Sigmoid colon (tissue), 7 donors: Measurements from ENCODE around the gene ADGRL2. TPM values are rescaled to one million over a fixed set of nuclear protein-coding genes. Genes with fewer than 3 reads are reported as not detected.
"Not testable (repeated sequence)": the region's sequence is repeated elsewhere in the genome, so short reads cannot be mapped to it uniquely, and the experiment has no call there.

Source experiments
- DNase-seq: peaks from one replicate; pipeline ENCODE4 v3.0.0-alpha.2; 2019
- H3K27ac ChIP-seq, 4 donors: fragments of 200-600 bp; sonication (generic); one replicate each; pipeline ENCODE4 v1.5.1; 2016 to 2019; ENCODE audit warnings: mild to moderate bottlenecking in 1 of 4
- H3K27me3 ChIP-seq, 3 donors: fragments of 200-600 bp; sonication (generic); one replicate each; pipeline ENCODE4 v1.5.1; 2019; ENCODE audit warnings: mild to moderate bottlenecking in 1 of 3
- H3K36me3 ChIP-seq, 4 donors: fragments of 200-600 bp; sonication (generic); one replicate each; pipeline ENCODE4 v1.5.1; 2016 to 2019
- H3K4me1 ChIP-seq, 4 donors: fragments of 200-600 bp; sonication (generic); one replicate each; pipeline ENCODE4 v1.5.1; 2017 to 2019
- H3K4me3 ChIP-seq, 4 donors: fragments of 200-600 bp; sonication (generic); one replicate each; pipeline ENCODE4 v1.5.1; 2017 to 2019; ENCODE audit warnings: mild to moderate bottlenecking in 2 of 4, moderate library complexity in 1 of 4
- H3K9me3 ChIP-seq, 4 donors: fragments of 200-600 bp in 3 of 4; sonication (generic) in 3 of 4; one replicate each; pipeline versions ENCODE4 v1.5.1 to v1.6.1; 2013 to 2019
- EP300 ChIP-seq, 4 donors: sonication (generic); formaldehyde crosslinking; IDR thresholded peaks; one replicate each; pipeline ENCODE4 v1.6.1; 2017; ENCODE audit warnings: antibody characterized with exemption in 4 of 4
- POLR2A ChIP-seq, 2 donors: fragments of 450-650 bp; IDR thresholded peaks; one replicate each; pipeline ENCODE4 v1.6.1; 2016; ENCODE audit warnings: antibody characterized with exemption in 2 of 2, mild to moderate bottlenecking in 2 of 2, moderate library complexity in 2 of 2
- POLR2AphosphoS5 ChIP-seq, 4 donors: sonication (generic); formaldehyde crosslinking; IDR thresholded peaks; one replicate each; pipeline ENCODE4 v1.6.1; 2017; ENCODE audit warnings: antibody characterized with exemption in 4 of 4
- WGBS, 2 donors: extraction: QIAGEN DNeasy Blood & Tissue Kit; methylation state at CpG; one replicate each; pipeline ENCODE4 v1.1.7; 2013; 5-methylcytosine and 5-hydroxymethylcytosine counted together
- intact Hi-C: fragments of 100-400 bp; cut with DNase I; formaldehyde crosslinking; loops from one replicate; pipeline ENCODE4 v1.15.1; 2023
- polyA plus RNA-seq, 3 donors: library from polyadenylated mRNA; stranded (reverse); fragments of 200-250 nt; gene quantifications; one replicate each; pipeline ENCODE4 v1.2.3, GENCODE V29; 2013
- total RNA-seq, 4 donors: library from RNA; depleted of rRNA; stranded (reverse); fragments of >200 nt; gene quantifications; one replicate each; pipeline ENCODE4 v1.1.0, GENCODE V29; 2016
- TF ChIP-seq, protein P1 (sequence below), 4 experiments: fragments of 450-650 bp in 3 of 4; fragments of 200-600 bp in 1 of 4; IDR thresholded peaks; one replicate each; pipeline ENCODE4 v1.5.1; 2016 to 2019; ENCODE audit warnings: antibody characterized with exemption in 4 of 4, mild to moderate bottlenecking in 3 of 4, moderate library complexity in 2 of 4
- donor health status: healthy with polysubstance abuse.
- donor health status: Bipolar disorder and iron deficiency.
- donor health status: healthy.

ADGRL2 gene
- total and polyA plus RNA-seq, 7 donors, result 2.3 to 73.4 (median 49.4) TPM

DNA sequence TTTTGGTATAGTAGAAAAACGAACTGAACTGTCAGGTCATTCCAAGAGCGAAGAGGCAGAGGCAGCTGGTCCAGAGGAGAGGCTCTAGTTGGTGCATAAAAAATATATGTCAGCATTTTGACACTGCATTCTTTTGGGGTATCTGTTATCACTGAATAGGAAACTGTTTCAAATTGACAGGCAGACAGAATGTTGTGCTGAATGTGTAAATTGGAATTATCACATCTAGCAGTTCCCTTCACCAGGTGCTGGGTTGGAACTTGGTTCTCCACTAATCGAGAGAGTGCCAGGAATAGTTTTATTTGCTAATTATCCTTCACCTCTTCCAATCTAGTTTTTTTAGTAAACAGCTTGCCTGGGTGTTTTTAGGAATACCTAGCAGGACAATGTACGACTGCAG, 52.2 kb downstream of the ADGRL2 start:
- H3K27ac ChIP-seq, result no peak overlapping the region
- 77 to 81% methylated on average over 4 of the region's 4 CpGs for WGBS, 2 donors
- DNase-seq, result no peak
- no peaks in the 10 kb centered on the region for H3K27me3 ChIP-seq
- TF ChIP-seq, protein P1, sequence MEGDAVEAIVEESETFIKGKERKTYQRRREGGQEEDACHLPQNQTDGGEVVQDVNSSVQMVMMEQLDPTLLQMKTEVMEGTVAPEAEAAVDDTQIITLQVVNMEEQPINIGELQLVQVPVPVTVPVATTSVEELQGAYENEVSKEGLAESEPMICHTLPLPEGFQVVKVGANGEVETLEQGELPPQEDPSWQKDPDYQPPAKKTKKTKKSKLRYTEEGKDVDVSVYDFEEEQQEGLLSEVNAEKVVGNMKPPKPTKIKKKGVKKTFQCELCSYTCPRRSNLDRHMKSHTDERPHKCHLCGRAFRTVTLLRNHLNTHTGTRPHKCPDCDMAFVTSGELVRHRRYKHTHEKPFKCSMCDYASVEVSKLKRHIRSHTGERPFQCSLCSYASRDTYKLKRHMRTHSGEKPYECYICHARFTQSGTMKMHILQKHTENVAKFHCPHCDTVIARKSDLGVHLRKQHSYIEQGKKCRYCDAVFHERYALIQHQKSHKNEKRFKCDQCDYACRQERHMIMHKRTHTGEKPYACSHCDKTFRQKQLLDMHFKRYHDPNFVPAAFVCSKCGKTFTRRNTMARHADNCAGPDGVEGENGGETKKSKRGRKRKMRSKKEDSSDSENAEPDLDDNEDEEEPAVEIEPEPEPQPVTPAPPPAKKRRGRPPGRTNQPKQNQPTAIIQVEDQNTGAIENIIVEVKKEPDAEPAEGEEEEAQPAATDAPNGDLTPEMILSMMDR (IDR thresholded peaks at IDR 0.05), result no peak
- TF ChIP-seq POLR2A (IDR thresholded peaks at IDR 0.05) (no peak), EP300 (IDR thresholded peaks at IDR 0.05) (no peak), POLR2AphosphoS5 (IDR thresholded peaks at IDR 0.05) (no peak)
- intact Hi-C loops, result no loop called here
- no peak overlapping the region for H3K4me3 ChIP-seq
- no peaks in the 10 kb centered on the region for H3K36me3 ChIP-seq
- H3K9me3 ChIP-seq, result no peaks in the 10 kb centered on the region
- H3K4me1 ChIP-seq, result peaks cover 0 to 9% (median 0%) of the 10 kb centered on the region in 4 donors

- Histone ChIP-seq H3K36me3 (no peaks in the 10 kb centered on the region), H3K27ac (no peak overlapping the region), H3K4me3 (no peak overlapping the region), H3K9me3 (no peaks in the 10 kb centered on the region), H3K27me3 (no peaks in the 10 kb centered on the region), H3K4me1 (peaks cover 0 to 21% (median 3%) of the 10 kb centered on the region in 4 donors)
- intact Hi-C loops, result no loop called here
- DNase-seq, result no peak
- WGBS, 2 donors, result 27 to 42% methylated on average over 1 of the region's 1 CpG
- TF ChIP-seq POLR2AphosphoS5 (IDR thresholded peaks at IDR 0.05) (no peak), POLR2A (IDR thresholded peaks at IDR 0.05) (no peak), EP300 (IDR thresholded peaks at IDR 0.05) (no peak)
- TF ChIP-seq, protein P1 (IDR thresholded peaks at IDR 0.05), result no peak
Observed at GRCh38 chr1:81867235-81867634, 66.5 kb downstream of the ADGRL2 start.

DNA sequence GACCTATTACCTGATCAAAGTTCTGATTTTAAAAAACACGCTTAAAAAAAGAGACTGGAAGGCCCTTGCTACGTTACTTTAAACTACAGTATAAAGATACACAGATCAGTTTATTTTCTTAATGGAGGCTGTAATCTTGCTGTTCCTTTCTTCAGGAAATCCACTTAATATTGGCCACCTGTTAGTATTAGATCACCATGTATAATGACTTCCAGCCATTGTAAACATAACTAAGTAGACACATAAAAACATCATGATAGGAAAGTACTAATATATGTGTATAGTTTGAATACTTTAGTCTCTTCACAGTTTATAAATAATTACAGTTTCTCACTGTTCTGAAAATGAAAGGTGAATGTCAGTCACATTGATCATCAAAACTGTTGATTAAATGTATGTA, 68.6 kb downstream of the ADGRL2 start:
- intact Hi-C loops, result no loop called here
- no peak for DNase-seq
- no peaks in the 10 kb centered on the region for H3K36me3 ChIP-seq
- peaks cover 0 to 32% (median 3%) of the 10 kb centered on the region in 4 donors for H3K4me1 ChIP-seq
- TF ChIP-seq EP300 (IDR thresholded peaks at IDR 0.05) (no peak), POLR2A (IDR thresholded peaks at IDR 0.05) (no peak), POLR2AphosphoS5 (IDR thresholded peaks at IDR 0.05) (no peak)
- TF ChIP-seq, protein P1 (IDR thresholded peaks at IDR 0.05), result no peak
- H3K27me3 ChIP-seq, result no peaks in the 10 kb centered on the region
- no peaks in the 10 kb centered on the region for H3K9me3 ChIP-seq
- no peak overlapping the region for H3K27ac ChIP-seq
- 78 to 80% methylated on average over 2 of the region's 2 CpGs for WGBS, 2 donors
- H3K4me3 ChIP-seq, result no peak overlapping the region

GRCh38 chr1:81871091-81871490, 70.4 kb downstream of the ADGRL2 start:
- intact Hi-C loops, result not testable (repeated sequence)

GRCh38 chr1:81873946-81874345, 73.2 kb downstream of the ADGRL2 start:
- H3K36me3 ChIP-seq, result no peaks in the 10 kb centered on the region
- TF ChIP-seq EP300 (IDR thresholded peaks at IDR 0.05), result no peak
- TF ChIP-seq, protein P1 (IDR thresholded peaks at IDR 0.05), result no peak
- TF ChIP-seq POLR2AphosphoS5 (IDR thresholded peaks at IDR 0.05), result no peak
- no peak for TF ChIP-seq POLR2A (IDR thresholded peaks at IDR 0.05)
- H3K27ac ChIP-seq, result no peak overlapping the region
- 78 to 80% methylated on average over 1 of the region's 1 CpG for WGBS, 2 donors
- intact Hi-C loops, result no loop called here
- H3K4me1 ChIP-seq, result peaks cover 0 to 54% (median 28%) of the 10 kb centered on the region in 4 donors
- no peaks in the 10 kb centered on the region for H3K27me3 ChIP-seq
- DNase-seq, result no peak
- no peaks in the 10 kb centered on the region for H3K9me3 ChIP-seq
- no peak overlapping the region for H3K4me3 ChIP-seq

More at GRCh38 chr1:81871091-81871490, 70.4 kb downstream of the ADGRL2 start:
- DNase-seq, H3K9me3 ChIP-seq, H3K27ac ChIP-seq, H3K27me3 ChIP-seq, H3K4me3 ChIP-seq, H3K36me3 ChIP-seq: not testable (repeated sequence)
- 80 to 97% methylated on average over 3 of the region's 3 CpGs for WGBS, 2 donors
- H3K4me1 ChIP-seq, result peaks cover 0 to 43% (median 12%) of the 10 kb centered on the region in 4 donors
